ENCODE results near the gene RASSF9. TPM values are rescaled to one million over a fixed set of nuclear protein-coding genes. Genes with fewer than 3 reads are reported as not detected.

The RASSF9 gene
- total RNA-seq, 2 donors from 2014 or later: not detected

DNA sequence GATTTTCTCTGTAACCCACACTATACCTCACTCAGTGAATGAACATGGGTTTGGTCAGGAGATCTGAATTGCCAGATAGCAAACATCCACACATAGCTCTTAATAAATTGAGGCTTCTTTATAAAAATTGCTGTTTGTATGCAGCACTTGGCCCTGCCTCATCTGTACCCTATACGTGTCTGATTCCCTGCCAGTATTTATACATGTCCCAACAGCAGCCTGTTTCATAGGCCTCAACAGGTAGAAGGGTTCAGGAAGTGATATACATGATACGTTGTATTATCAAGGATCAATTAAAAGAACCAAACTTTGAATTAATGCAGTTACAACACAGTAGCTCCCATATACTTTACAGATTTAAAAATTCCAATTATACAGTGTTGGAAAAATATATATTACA is 32.3 kb downstream of the RASSF9 start:
- no peak for ATAC-seq (replicated peaks)
- no peaks in the 10 kb centered on the region for H3K27me3 Mint-ChIP-seq
- no peaks in the 10 kb centered on the region for H3K36me3 Mint-ChIP-seq (ENCODE audit: low read depth)
- H3K9me3 Mint-ChIP-seq: no peaks in the 10 kb centered on the region
- no peak overlapping the region for H3K4me3 Mint-ChIP-seq
- no peaks in the 10 kb centered on the region for H3K4me1 Mint-ChIP-seq
- H3K27ac Mint-ChIP-seq: no peak overlapping the region

GRCh38 chr12:85803231-85803630 is 33.0 kb downstream of the RASSF9 start:
- no peak overlapping the region for H3K4me3 Mint-ChIP-seq
- no peaks in the 10 kb centered on the region for H3K4me1 Mint-ChIP-seq
- no peak overlapping the region for H3K27ac Mint-ChIP-seq
- H3K27me3 Mint-ChIP-seq: no peaks in the 10 kb centered on the region
- ATAC-seq (replicated peaks): no peak
- H3K36me3 Mint-ChIP-seq (ENCODE audit: low read depth): no peaks in the 10 kb centered on the region
- H3K9me3 Mint-ChIP-seq: no peaks in the 10 kb centered on the region

DNA sequence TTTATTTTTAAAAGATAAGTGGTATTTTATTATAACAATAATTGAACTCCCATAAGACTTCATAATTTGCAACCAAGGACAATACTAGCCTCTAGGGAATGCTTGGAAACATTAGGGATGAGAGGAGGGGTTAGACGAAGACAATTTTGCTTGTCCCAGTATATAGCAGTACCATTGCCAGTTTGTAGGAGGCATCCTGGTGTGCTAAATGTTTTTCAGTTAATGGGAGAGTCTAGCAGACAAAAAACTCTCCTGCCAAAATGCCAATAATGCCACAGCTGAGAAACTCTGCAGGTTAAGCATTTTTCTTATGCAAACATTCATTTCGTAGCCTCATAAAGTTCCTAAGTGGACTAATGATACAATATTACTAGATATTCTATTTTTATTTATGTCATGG is 38.1 kb downstream of the RASSF9 start:
- ATAC-seq (replicated peaks): no peak
- Mint-ChIP-seq H3K36me3 (ENCODE audit: low read depth) (no peaks in the 10 kb centered on the region), H3K4me1 (no peaks in the 10 kb centered on the region), H3K27me3 (no peaks in the 10 kb centered on the region), H3K9me3 (no peaks in the 10 kb centered on the region), H3K27ac (no peak overlapping the region), H3K4me3 (no peak overlapping the region)

- no peaks in the 10 kb centered on the region for H3K27me3 Mint-ChIP-seq
- no peak for ATAC-seq (replicated peaks)
- H3K27ac Mint-ChIP-seq: no peak overlapping the region
Measured at GRCh38 chr12:85796001-85796400, 40.2 kb downstream of the RASSF9 start.

DNA sequence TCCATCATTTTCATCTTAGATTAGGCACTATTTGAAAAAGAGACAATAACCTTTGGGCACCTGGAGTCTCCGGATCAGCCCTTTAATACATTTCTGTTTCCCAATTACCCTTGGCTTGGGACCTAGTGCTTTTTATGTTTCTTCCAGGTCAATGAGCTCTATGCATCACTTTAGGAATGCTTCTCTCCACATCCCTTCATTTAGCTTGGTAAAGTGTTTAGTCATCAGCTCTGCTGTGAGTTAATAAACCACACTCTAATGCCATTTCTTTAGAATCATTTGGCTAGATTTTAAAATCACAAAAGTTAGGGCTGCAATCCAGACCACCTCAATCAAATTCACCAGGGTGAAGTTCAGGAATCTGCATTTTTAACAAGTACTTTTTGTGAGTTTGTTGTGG is 41.7 kb downstream of the RASSF9 start:
- no peaks in the 10 kb centered on the region for H3K4me1 Mint-ChIP-seq
- no peaks in the 10 kb centered on the region for H3K9me3 Mint-ChIP-seq
- H3K4me3 Mint-ChIP-seq: no peak overlapping the region
- no peak for ATAC-seq (replicated peaks)
- no peak overlapping the region for H3K27ac Mint-ChIP-seq
- H3K36me3 Mint-ChIP-seq (ENCODE audit: low read depth): no peaks in the 10 kb centered on the region
- H3K27me3 Mint-ChIP-seq: no peaks in the 10 kb centered on the region

More at GRCh38 chr12:85796001-85796400, 40.2 kb downstream of the RASSF9 start:
- Mint-ChIP-seq H3K4me1 (no peaks in the 10 kb centered on the region), H3K4me3 (no peak overlapping the region), H3K9me3 (no peaks in the 10 kb centered on the region), H3K36me3 (ENCODE audit: low read depth) (no peaks in the 10 kb centered on the region)

DNA sequence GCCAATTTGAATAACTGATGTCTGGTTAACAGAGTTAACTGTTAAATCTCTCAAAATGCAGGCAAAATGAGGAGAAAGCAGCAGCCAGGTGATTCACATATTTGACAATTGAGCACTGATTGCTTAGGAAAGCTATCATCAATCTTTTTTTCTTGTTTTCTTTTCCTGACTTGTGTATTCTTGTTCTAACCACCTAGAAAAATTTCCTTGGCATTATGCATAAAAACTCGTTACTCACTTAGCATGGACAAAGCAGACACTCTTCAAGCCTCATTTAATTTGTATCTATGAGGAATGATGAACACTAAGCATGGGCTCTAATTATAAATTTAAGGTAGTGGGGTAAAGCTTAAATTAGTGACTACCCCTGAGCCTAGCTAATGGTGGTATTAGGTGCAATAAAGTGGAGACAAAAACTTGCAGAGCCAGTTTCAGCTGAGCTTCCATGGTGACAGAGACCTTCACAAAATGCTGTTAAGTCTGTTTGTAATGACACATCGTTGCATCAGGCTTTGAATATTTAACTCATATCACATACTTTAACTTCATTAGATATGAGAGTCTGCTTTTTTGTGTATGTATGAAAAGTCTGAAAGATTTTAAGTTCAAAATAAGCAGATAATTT is 52.0 kb downstream of the RASSF9 start:
- no peaks in the 10 kb centered on the region for H3K4me1 Mint-ChIP-seq
- H3K9me3 Mint-ChIP-seq: peaks cover 13% of the 10 kb centered on the region
- no peak for ATAC-seq (replicated peaks)
- no peaks in the 10 kb centered on the region for H3K36me3 Mint-ChIP-seq (ENCODE audit: low read depth)
- no peaks in the 10 kb centered on the region for H3K27me3 Mint-ChIP-seq
- no peak overlapping the region for H3K27ac Mint-ChIP-seq
- no peak overlapping the region for H3K4me3 Mint-ChIP-seq

DNA sequence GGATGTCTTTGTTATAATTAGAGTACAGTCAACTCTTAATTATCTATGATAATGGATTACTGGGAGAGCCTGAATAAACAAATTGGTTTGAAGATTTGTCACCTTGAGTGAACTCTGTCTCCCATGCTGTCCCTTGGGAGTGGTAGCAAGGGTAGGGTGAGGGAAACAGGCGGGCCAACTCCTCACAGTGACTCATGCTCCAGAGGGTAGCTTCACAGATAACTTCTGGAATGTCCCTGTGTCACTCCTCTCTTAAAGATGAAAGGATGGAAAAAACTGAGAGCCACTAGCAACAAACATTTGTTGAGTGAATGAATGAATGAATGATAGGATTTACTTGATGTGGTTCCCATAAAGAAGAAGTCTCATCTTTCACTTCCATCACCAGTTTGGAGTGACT is 53.5 kb downstream of the RASSF9 start:
- H3K36me3 Mint-ChIP-seq (ENCODE audit: low read depth): no peaks in the 10 kb centered on the region

GRCh38 chr12:85781766-85782165 is 54.4 kb downstream of the RASSF9 start:
- peaks cover 3% of the 10 kb centered on the region for H3K9me3 Mint-ChIP-seq
- H3K27ac Mint-ChIP-seq: no peak overlapping the region
- no peaks in the 10 kb centered on the region for H3K36me3 Mint-ChIP-seq (ENCODE audit: low read depth)
- no peak for ATAC-seq (replicated peaks)
- no peak overlapping the region for H3K4me3 Mint-ChIP-seq
- no peaks in the 10 kb centered on the region for H3K27me3 Mint-ChIP-seq
- no peaks in the 10 kb centered on the region for H3K4me1 Mint-ChIP-seq

More for the DNA sequence above, 53.5 kb downstream of the RASSF9 start:
- H3K9me3 Mint-ChIP-seq: peaks cover 7% of the 10 kb centered on the region
- no peaks in the 10 kb centered on the region for H3K27me3 Mint-ChIP-seq
- no peak for ATAC-seq (replicated peaks)
- no peak overlapping the region for H3K4me3 Mint-ChIP-seq
- H3K27ac Mint-ChIP-seq: no peak overlapping the region
- H3K4me1 Mint-ChIP-seq: no peaks in the 10 kb centered on the region

GRCh38 chr12:85779768-85780167 is 56.4 kb downstream of the RASSF9 start:
- H3K27me3 Mint-ChIP-seq: no peaks in the 10 kb centered on the region
- ATAC-seq (replicated peaks): no peak
- no peaks in the 10 kb centered on the region for H3K36me3 Mint-ChIP-seq (ENCODE audit: low read depth)
- no peak overlapping the region for H3K27ac Mint-ChIP-seq
- no peak overlapping the region for H3K4me3 Mint-ChIP-seq
- no peaks in the 10 kb centered on the region for H3K4me1 Mint-ChIP-seq
- H3K9me3 Mint-ChIP-seq: no peaks in the 10 kb centered on the region

DNA sequence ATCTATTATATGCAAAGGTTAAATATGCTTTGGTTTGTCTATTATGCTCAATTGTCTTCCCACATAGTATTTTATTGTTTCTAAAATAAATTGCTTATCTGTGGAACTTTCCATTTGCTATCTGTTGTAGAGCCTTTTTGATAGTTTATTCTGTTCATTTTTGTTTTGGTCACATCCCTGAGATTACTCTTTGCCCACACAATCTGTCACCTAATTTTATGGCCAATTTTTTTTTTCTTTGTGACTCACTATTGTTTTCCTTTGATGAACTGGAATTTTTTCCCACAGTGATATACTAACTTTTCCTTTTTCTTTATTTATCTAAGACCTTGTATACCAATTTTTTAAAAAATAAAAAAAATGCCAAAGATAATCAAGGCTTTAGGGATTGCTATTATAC is 61.1 kb downstream of the RASSF9 start:
- Mint-ChIP-seq H3K4me1 (no peaks in the 10 kb centered on the region), H3K27ac (no peak overlapping the region), H3K9me3 (peaks cover 14% of the 10 kb centered on the region), H3K27me3 (no peaks in the 10 kb centered on the region), H3K4me3 (no peak overlapping the region), H3K36me3 (ENCODE audit: low read depth) (no peaks in the 10 kb centered on the region)
- no peak for ATAC-seq (replicated peaks)

- Mint-ChIP-seq H3K27me3 (no peaks in the 10 kb centered on the region), H3K9me3 (peaks cover 9% of the 10 kb centered on the region), H3K4me3 (no peak overlapping the region), H3K36me3 (ENCODE audit: low read depth) (no peaks in the 10 kb centered on the region), H3K4me1 (no peaks in the 10 kb centered on the region), H3K27ac (no peak overlapping the region)
- ATAC-seq (replicated peaks): no peak
Measured at GRCh38 chr12:85765453-85765869, 70.7 kb downstream of the RASSF9 start.

- H3K9me3 Mint-ChIP-seq: peaks cover 19% of the 10 kb centered on the region
- H3K4me3 Mint-ChIP-seq: no peak overlapping the region
- H3K36me3 Mint-ChIP-seq (ENCODE audit: low read depth): no peaks in the 10 kb centered on the region
- ATAC-seq (replicated peaks): no peak
- no peaks in the 10 kb centered on the region for H3K27me3 Mint-ChIP-seq
- no peaks in the 10 kb centered on the region for H3K4me1 Mint-ChIP-seq
- no peak overlapping the region for H3K27ac Mint-ChIP-seq
Measured at GRCh38 chr12:85759623-85760022, 76.6 kb downstream of the RASSF9 start.

- Mint-ChIP-seq H3K27ac (no peak overlapping the region), H3K9me3 (peaks cover 18% of the 10 kb centered on the region), H3K4me1 (no peaks in the 10 kb centered on the region), H3K36me3 (ENCODE audit: low read depth) (no peaks in the 10 kb centered on the region), H3K4me3 (no peak overlapping the region), H3K27me3 (no peaks in the 10 kb centered on the region)
- no peak for ATAC-seq (replicated peaks)
Measured at GRCh38 chr12:85759091-85759490, 77.1 kb downstream of the RASSF9 start.

DNA sequence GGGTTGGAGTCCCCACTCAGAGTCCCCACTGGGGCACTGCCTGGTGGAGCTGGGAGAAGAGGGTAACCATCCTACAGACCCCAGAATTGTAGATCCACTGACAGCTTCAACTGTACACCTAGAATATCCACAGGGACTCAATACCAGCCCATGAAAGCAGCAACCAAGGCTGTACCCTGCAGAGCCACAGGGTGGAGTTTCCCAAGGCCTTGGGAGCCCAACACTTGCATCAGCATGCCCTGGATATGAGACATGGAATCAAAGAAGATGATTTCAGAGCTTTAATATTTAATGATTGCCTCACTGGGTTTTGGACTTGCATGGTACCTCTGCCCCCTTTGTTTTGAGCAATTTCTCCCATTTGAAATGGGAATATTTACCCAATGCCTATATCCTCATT is 80.4 kb downstream of the RASSF9 start:
- no peaks in the 10 kb centered on the region for H3K27me3 Mint-ChIP-seq
- no peak overlapping the region for H3K4me3 Mint-ChIP-seq
- no peak for ATAC-seq (replicated peaks)
- H3K36me3 Mint-ChIP-seq (ENCODE audit: low read depth): no peaks in the 10 kb centered on the region
- peaks cover 18% of the 10 kb centered on the region for H3K9me3 Mint-ChIP-seq
- no peak overlapping the region for H3K27ac Mint-ChIP-seq
- no peaks in the 10 kb centered on the region for H3K4me1 Mint-ChIP-seq
